Neural progenitor cell (in vitro differentiated cells): ENCODE results near the gene CIAPIN1. TPM values are rescaled to one million over a fixed set of nuclear protein-coding genes. Genes with fewer than 3 reads are reported as not detected.

Experiments used
- DNase-seq: peaks from one replicate; pipeline ENCODE4 v3.0.0-alpha.2; 2016; ENCODE audit warnings: low spot score
- H2AFZ ChIP-seq: fragments of 200-600 bp; sonication (generic); replicated peaks from 2 replicates; pipeline ENCODE4 v1.6.1; 2016; ENCODE audit warnings: antibody characterized with exemption
- H3F3A ChIP-seq: fragments of 200-600 bp; sonication (generic); 2 replicates; pipeline ENCODE4 v1.6.1; 2016; ENCODE audit warnings: antibody characterized with exemption, low read depth
- H3K27ac ChIP-seq: fragments of 200-600 bp; sonication (generic); 2 replicates; pipeline ENCODE4 v1.5.1; 2016; ENCODE audit warnings: mild to moderate bottlenecking
- H3K27me3 ChIP-seq: fragments of 200-600 bp; sonication (generic); 2 replicates; pipeline ENCODE4 v1.6.1; 2016; ENCODE audit warnings: mild to moderate bottlenecking, moderate library complexity
- H3K36me3 ChIP-seq: fragments of 200-600 bp; sonication (generic); 2 replicates; pipeline ENCODE4 v1.5.1; 2016
- H3K4me1 ChIP-seq: fragments of 200-600 bp; sonication (generic); 2 replicates; pipeline ENCODE4 v1.6.1; 2016; ENCODE audit warnings: mixed run types
- H3K4me2 ChIP-seq: fragments of 200-600 bp; sonication (generic); 2 replicates; pipeline ENCODE4 v1.6.1; 2016
- H3K4me3 ChIP-seq: fragments of 200-600 bp; sonication (generic); 2 replicates; pipeline ENCODE4 v1.5.1; 2016
- H3K79me2 ChIP-seq: fragments of 200-600 bp; sonication (generic); 2 replicates; pipeline ENCODE4 v1.6.1; 2016; ENCODE audit warnings: low read depth
- H3K9ac ChIP-seq: fragments of 200-600 bp; sonication (generic); 2 replicates; pipeline ENCODE4 v1.6.1; 2016
- H3K9me3 ChIP-seq: fragments of 200-600 bp; sonication (generic); 2 replicates; pipeline ENCODE4 v1.5.1; 2016; ENCODE audit warnings: low read depth
- H4K20me1 ChIP-seq: fragments of 200-600 bp; sonication (generic); 2 replicates; pipeline ENCODE4 v1.6.1; 2016; ENCODE audit warnings: low read depth
- H3K27ac Mint-ChIP-seq: 3 replicates; pipeline ENCODE4 v1.8.0; 2021; ENCODE audit warnings: mixed read lengths
- H3K27me3 Mint-ChIP-seq: 2 replicates; pipeline ENCODE4 v1.8.0; 2022; ENCODE audit warnings: low read depth, mild to moderate bottlenecking, inconsistent platforms, moderate library complexity, mixed read lengths; ENCODE audit not compliant: insufficient read depth
- H3K36me3 Mint-ChIP-seq: 3 replicates; pipeline ENCODE4 v1.8.0; 2021; ENCODE audit warnings: mixed read lengths
- H3K4me1 Mint-ChIP-seq: 3 replicates; pipeline ENCODE4 v1.8.0; 2021; ENCODE audit warnings: mixed read lengths
- H3K4me3 Mint-ChIP-seq: 3 replicates; pipeline ENCODE4 v1.8.0; 2021; ENCODE audit warnings: mild to moderate bottlenecking, moderate library complexity, mixed read lengths
- H3K9me3 Mint-ChIP-seq: 3 replicates; pipeline ENCODE4 v1.8.0; 2020; ENCODE audit warnings: mixed read lengths
- EZH2 ChIP-seq: fragments of 200-600 bp; sonication (generic); IDR thresholded peaks from 2 replicates; pipeline ENCODE4 v1.6.1; 2017; ENCODE audit warnings: antibody characterized with exemption, mild to moderate bottlenecking, moderate library complexity
- EZH2phosphoT487 ChIP-seq: fragments of 200-600 bp; sonication (generic); IDR thresholded peaks from 2 replicates; pipeline ENCODE4 v1.6.1; 2017; ENCODE audit warnings: antibody characterized with exemption
- total RNA-seq: library from RNA; depleted of rRNA; stranded (reverse); fragments of >200 nt; gene quantifications from 2 replicates; pipeline ENCODE4 v1.2.3, GENCODE V29; 2015; ENCODE audit warnings: low replicate concordance
- TF ChIP-seq, protein P1 (sequence below): fragments of 200-600 bp; sonication (generic); IDR thresholded peaks from 2 replicates; pipeline ENCODE4 v1.5.1; 2017; ENCODE audit warnings: antibody characterized with exemption, mild to moderate bottlenecking

Gene CIAPIN1
- total RNA-seq, 1 donor from 2014 or later, result 89.2 TPM

DNA sequence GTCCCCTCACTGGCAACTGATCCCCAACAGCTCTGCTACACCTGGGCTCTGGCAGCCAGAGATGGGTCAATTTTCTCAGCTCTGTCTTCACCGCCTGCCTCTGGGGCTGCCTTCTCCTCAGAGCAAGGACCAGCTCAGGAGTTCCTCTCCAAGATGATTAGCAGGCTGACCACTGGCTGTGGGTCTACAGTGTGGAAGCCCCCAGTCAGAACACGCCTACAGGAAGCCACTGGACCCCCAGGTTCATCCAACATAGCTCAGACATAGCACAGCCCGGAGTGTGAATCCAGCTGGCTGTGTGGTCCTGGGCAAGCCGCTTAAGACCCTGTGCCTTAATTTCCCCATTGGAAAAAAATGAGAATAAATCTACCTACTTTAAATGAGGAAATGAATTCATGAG is 34.2 kb upstream of the CIAPIN1 start:
- H3K27me3 Mint-ChIP-seq, result peaks cover 7% of the 10 kb centered on the region
- peaks cover 46% of the 10 kb centered on the region for H3K4me1 Mint-ChIP-seq
- no peaks in the 10 kb centered on the region for H3K9me3 Mint-ChIP-seq
- Histone ChIP-seq H3F3A (peaks cover 8% of the 10 kb centered on the region), H3K4me2 (no peak overlapping the region), H3K36me3 (no peaks in the 10 kb centered on the region), H4K20me1 (peaks cover 3% of the 10 kb centered on the region), H3K9me3 (no peaks in the 10 kb centered on the region), H3K79me2 (no peaks in the 10 kb centered on the region), H3K9ac (no peak overlapping the region), H3K27ac (no peak overlapping the region), H2AFZ (no peak overlapping the region), H3K27me3 (peaks cover 22% of the 10 kb centered on the region), H3K4me3 (no peak overlapping the region), H3K4me1 (peaks cover 39% of the 10 kb centered on the region)
- H3K4me3 Mint-ChIP-seq, result peak overlapping the region; percentile 60
- TF ChIP-seq EZH2, result no peak
- no peak overlapping the region for H3K27ac Mint-ChIP-seq
- no peaks in the 10 kb centered on the region for H3K36me3 Mint-ChIP-seq
- DNase-seq, result no peak

- H3K27ac ChIP-seq, result no peak overlapping the region
- no peaks in the 10 kb centered on the region for H3K36me3 ChIP-seq
- DNase-seq, result no peak
- H3K4me1 ChIP-seq, result peaks cover 44% of the 10 kb centered on the region
- Mint-ChIP-seq H3K4me3 (no peak overlapping the region), H3K9me3 (no peaks in the 10 kb centered on the region), H3K36me3 (no peaks in the 10 kb centered on the region), H3K27me3 (peaks cover 7% of the 10 kb centered on the region), H3K27ac (no peak overlapping the region), H3K4me1 (peaks cover 47% of the 10 kb centered on the region)
- H3K4me3 ChIP-seq, result no peak overlapping the region
- no peak overlapping the region for H3K9ac ChIP-seq
- TF ChIP-seq EZH2phosphoT487 (no peak), EZH2 (no peak)
- TF ChIP-seq, protein P1, sequence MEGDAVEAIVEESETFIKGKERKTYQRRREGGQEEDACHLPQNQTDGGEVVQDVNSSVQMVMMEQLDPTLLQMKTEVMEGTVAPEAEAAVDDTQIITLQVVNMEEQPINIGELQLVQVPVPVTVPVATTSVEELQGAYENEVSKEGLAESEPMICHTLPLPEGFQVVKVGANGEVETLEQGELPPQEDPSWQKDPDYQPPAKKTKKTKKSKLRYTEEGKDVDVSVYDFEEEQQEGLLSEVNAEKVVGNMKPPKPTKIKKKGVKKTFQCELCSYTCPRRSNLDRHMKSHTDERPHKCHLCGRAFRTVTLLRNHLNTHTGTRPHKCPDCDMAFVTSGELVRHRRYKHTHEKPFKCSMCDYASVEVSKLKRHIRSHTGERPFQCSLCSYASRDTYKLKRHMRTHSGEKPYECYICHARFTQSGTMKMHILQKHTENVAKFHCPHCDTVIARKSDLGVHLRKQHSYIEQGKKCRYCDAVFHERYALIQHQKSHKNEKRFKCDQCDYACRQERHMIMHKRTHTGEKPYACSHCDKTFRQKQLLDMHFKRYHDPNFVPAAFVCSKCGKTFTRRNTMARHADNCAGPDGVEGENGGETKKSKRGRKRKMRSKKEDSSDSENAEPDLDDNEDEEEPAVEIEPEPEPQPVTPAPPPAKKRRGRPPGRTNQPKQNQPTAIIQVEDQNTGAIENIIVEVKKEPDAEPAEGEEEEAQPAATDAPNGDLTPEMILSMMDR, result no peak
- peaks cover 20% of the 10 kb centered on the region for H3K27me3 ChIP-seq
- peaks cover 7% of the 10 kb centered on the region for H4K20me1 ChIP-seq
- H3K4me2 ChIP-seq, result no peak overlapping the region
- no peaks in the 10 kb centered on the region for H3K79me2 ChIP-seq
- peaks cover 13% of the 10 kb centered on the region for H3F3A ChIP-seq
- H3K9me3 ChIP-seq, result no peaks in the 10 kb centered on the region
- no peak overlapping the region for H2AFZ ChIP-seq
Measured at GRCh38 chr16:57480754-57481230, 33.6 kb upstream of the CIAPIN1 start.

DNA sequence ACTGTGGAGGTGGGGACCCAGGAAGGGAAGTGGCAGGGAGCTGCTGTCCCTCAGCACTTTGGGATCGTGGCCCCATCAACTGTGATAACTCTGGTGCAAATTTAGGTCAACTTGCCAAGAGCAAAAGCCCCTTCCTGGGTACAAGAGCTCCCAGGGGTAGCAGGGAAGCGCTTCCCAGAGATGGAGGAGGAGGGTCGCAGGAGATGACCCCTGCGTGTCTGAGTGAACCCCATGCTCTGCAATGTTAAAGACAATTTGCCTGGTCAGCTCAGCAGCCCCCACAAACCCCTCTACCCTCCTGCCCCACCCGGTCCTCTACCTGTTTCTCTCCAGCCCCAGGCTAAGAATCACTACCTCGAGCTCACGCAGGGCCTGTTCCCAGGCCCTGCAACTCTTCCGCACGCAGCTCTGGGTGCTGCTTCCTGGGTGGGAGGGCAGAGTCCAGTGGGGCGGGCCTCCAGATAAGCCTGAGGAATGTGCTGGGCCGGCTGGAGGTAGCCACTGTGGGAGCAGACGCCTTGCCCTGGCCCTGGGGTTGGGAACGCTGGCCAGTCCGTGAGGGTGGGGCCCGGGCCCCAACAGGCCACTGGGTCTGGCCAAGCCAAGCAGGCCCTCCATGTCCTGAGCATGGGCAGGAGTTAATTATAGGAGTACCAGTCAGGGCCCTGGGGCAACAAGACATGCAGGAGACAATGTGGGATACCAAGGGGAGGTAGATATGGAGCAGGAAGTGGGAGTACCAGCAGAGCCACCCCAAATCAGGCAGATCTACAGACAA is 33.0 kb upstream of the CIAPIN1 start:
- H3K79me2 ChIP-seq, result no peaks in the 10 kb centered on the region
- peak overlapping the region; percentile 73 for H3K4me2 ChIP-seq
- H3K9me3 ChIP-seq, result no peaks in the 10 kb centered on the region
- Mint-ChIP-seq H3K4me1 (peaks cover 43% of the 10 kb centered on the region), H3K9me3 (no peaks in the 10 kb centered on the region), H3K36me3 (no peaks in the 10 kb centered on the region), H3K27me3 (peaks cover 7% of the 10 kb centered on the region), H3K27ac (no peak overlapping the region), H3K4me3 (peak overlapping the region; percentile 94)
- H4K20me1 ChIP-seq, result peaks cover 7% of the 10 kb centered on the region
- H3K9ac ChIP-seq, result no peak overlapping the region
- H3K36me3 ChIP-seq, result no peaks in the 10 kb centered on the region
- DNase-seq, result no peak
- TF ChIP-seq, protein P1, result no peak
- TF ChIP-seq EZH2phosphoT487, result no peak
- no peak for TF ChIP-seq EZH2
- H3K4me1 ChIP-seq, result peaks cover 44% of the 10 kb centered on the region
- peak overlapping the region; percentile 12 for H2AFZ ChIP-seq
- peaks cover 13% of the 10 kb centered on the region for H3K27me3 ChIP-seq
- peaks cover 13% of the 10 kb centered on the region for H3F3A ChIP-seq
- peak overlapping the region; percentile 41 for H3K4me3 ChIP-seq
- no peak overlapping the region for H3K27ac ChIP-seq
